H9 (cell line): ENCODE results near the gene SHC1. TPM values are rescaled to one million over a fixed set of nuclear protein-coding genes. Genes with fewer than 3 reads are reported as not detected.

ENCODE experiments used
- DNase-seq: peaks from one replicate; pipeline ENCODE4 v3.0.0-alpha.2; 2017
- H2AFZ ChIP-seq: one replicate; pipeline ENCODE4 v1.6.1; 2013; ENCODE audit warnings: mild to moderate bottlenecking, low read length, control low read depth, moderate library complexity
- H2AK5ac ChIP-seq: 2 replicates; pipeline ENCODE4 v1.6.1; 2013; ENCODE audit warnings: low read length, control low read depth, mixed read lengths; ENCODE audit not compliant: insufficient read length
- H2BK120ac ChIP-seq: one replicate; pipeline ENCODE4 v1.6.1; 2013; ENCODE audit warnings: low read depth, mild to moderate bottlenecking, low read length, control low read depth, inconsistent platforms; ENCODE audit not compliant: poor library complexity, severe bottlenecking
- H2BK12ac ChIP-seq: 2 replicates; pipeline ENCODE4 v1.6.1; 2013; ENCODE audit warnings: low read length, control low read depth, mixed read lengths, low read depth; ENCODE audit not compliant: insufficient read length
- H2BK15ac ChIP-seq: 2 replicates; pipeline ENCODE4 v1.6.1; 2013; ENCODE audit warnings: low read depth, low read length, control low read depth
- H2BK20ac ChIP-seq: one replicate; pipeline ENCODE4 v1.6.1; 2013; ENCODE audit warnings: low read depth, mild to moderate bottlenecking, low read length, control low read depth, inconsistent platforms; ENCODE audit not compliant: poor library complexity, severe bottlenecking
- H2BK5ac ChIP-seq: 2 replicates; pipeline ENCODE4 v1.6.1; 2013; ENCODE audit warnings: low read length, control low read depth, mixed read lengths; ENCODE audit not compliant: insufficient read length
- H3K14ac ChIP-seq: 2 replicates; pipeline ENCODE4 v1.6.1; 2013; ENCODE audit warnings: low read length, control low read depth; ENCODE audit not compliant: insufficient read depth
- H3K18ac ChIP-seq: 2 replicates; pipeline ENCODE4 v1.6.1; 2013; ENCODE audit warnings: low read depth, mild to moderate bottlenecking, mixed read lengths, low read length, control low read depth; ENCODE audit not compliant: insufficient read length
- H3K23ac ChIP-seq: 2 replicates; pipeline ENCODE4 v1.6.1; 2013; ENCODE audit warnings: low read length, control low read depth, mixed read lengths, low read depth; ENCODE audit not compliant: insufficient read length
- H3K23me2 ChIP-seq: 2 replicates; pipeline ENCODE4 v1.6.1; 2013; ENCODE audit warnings: low read depth, mild to moderate bottlenecking, mixed read lengths, low read length, control low read depth; ENCODE audit not compliant: insufficient read length, poor library complexity, severe bottlenecking
- H3K27ac ChIP-seq: 2 replicates; pipeline ENCODE4 v1.5.1; 2013; ENCODE audit warnings: low read length, control low read depth, mixed read lengths, low read depth; ENCODE audit not compliant: insufficient read length
- H3K27me3 ChIP-seq: 2 replicates; pipeline ENCODE4 v1.6.1; 2013; ENCODE audit warnings: low read length, control low read depth, inconsistent platforms; ENCODE audit not compliant: insufficient read depth
- H3K4ac ChIP-seq: 2 replicates; pipeline ENCODE4 v1.6.1; 2013; ENCODE audit warnings: low read depth, mild to moderate bottlenecking, control low read depth, inconsistent platforms, low read length, moderate library complexity
- H3K4me1 ChIP-seq: 2 replicates; pipeline ENCODE4 v1.6.1; 2013; ENCODE audit warnings: low read length, control low read depth, inconsistent platforms; ENCODE audit not compliant: insufficient read depth
- H3K4me2 ChIP-seq: 2 replicates; pipeline ENCODE4 v1.6.1; 2013; ENCODE audit warnings: low read length, control low read depth, mixed read lengths; ENCODE audit not compliant: insufficient read length, insufficient read depth
- H3K56ac ChIP-seq: 2 replicates; pipeline ENCODE4 v1.6.1; 2013; ENCODE audit warnings: low read depth, mild to moderate bottlenecking, mixed read lengths, low read length, control low read depth; ENCODE audit not compliant: insufficient read length
- H3K79me1 ChIP-seq: 2 replicates; pipeline ENCODE4 v1.6.1; 2013; ENCODE audit warnings: low read depth, mild to moderate bottlenecking, moderate library complexity, low read length, control low read depth, inconsistent platforms; ENCODE audit not compliant: insufficient read depth, poor library complexity, severe bottlenecking
- H3K79me2 ChIP-seq: 2 replicates; pipeline ENCODE4 v1.6.1; 2013; ENCODE audit warnings: low read length, control low read depth, inconsistent platforms; ENCODE audit not compliant: insufficient read depth
- H3K9ac ChIP-seq: 2 replicates; pipeline ENCODE4 v1.6.1; 2013; ENCODE audit warnings: low read length, control low read depth, mixed read lengths; ENCODE audit not compliant: insufficient read length; ENCODE audit errors: extremely low read depth
- H3K9me3 ChIP-seq: one replicate; pipeline ENCODE4 v1.6.1; 2013; ENCODE audit warnings: low read depth, low read length, inconsistent platforms; ENCODE audit not compliant: control insufficient read depth
- H3T11ph ChIP-seq: one replicate; pipeline ENCODE4 v1.6.1; 2013; ENCODE audit warnings: mild to moderate bottlenecking, low read length, control low read depth, inconsistent platforms
- H4K20me1 ChIP-seq: one replicate; pipeline ENCODE4 v1.6.1; 2013; ENCODE audit not compliant: control insufficient read depth, insufficient read length, insufficient read depth
- H4K5ac ChIP-seq: 2 replicates; pipeline ENCODE4 v1.6.1; 2013; ENCODE audit warnings: low read depth, mild to moderate bottlenecking, mixed read lengths, low read length, control low read depth; ENCODE audit not compliant: insufficient read length
- H4K8ac ChIP-seq: replicated peaks from 2 replicates; pipeline ENCODE4 v1.6.1; 2013; ENCODE audit warnings: low read length, control low read depth, mixed read lengths, low read depth; ENCODE audit not compliant: insufficient read length
- H4K91ac ChIP-seq: 2 replicates; pipeline ENCODE4 v1.6.1; 2013; ENCODE audit warnings: low read depth, mild to moderate bottlenecking, moderate library complexity, mixed read lengths, low read length, control low read depth; ENCODE audit not compliant: insufficient read length
- H3K27ac Mint-ChIP-seq, 3 experiments: 2 replicates in 2 of 3; 3 replicates in 1 of 3; pipeline ENCODE4 v1.8.0; 2020 to 2021; ENCODE audit warnings: mixed read lengths in 3 of 3, mild to moderate bottlenecking in 1 of 3, moderate library complexity in 1 of 3
- H3K27me3 Mint-ChIP-seq: 2 replicates; pipeline ENCODE4 v1.8.0; 2021; ENCODE audit warnings: low read depth, mild to moderate bottlenecking, moderate library complexity, mixed read lengths
- H3K36me3 Mint-ChIP-seq, 3 experiments: 2 replicates in 2 of 3; 3 replicates in 1 of 3; pipeline ENCODE4 v1.8.0; 2020 to 2021; ENCODE audit warnings: low read depth in 3 of 3, mixed read lengths in 3 of 3; ENCODE audit not compliant: insufficient read depth in 1 of 3
- H3K4me1 Mint-ChIP-seq, 2 experiments: 2 replicates each; pipeline ENCODE4 v1.8.0; 2020; ENCODE audit warnings: mixed read lengths in 2 of 2
- H3K4me3 Mint-ChIP-seq, 2 experiments: 2 replicates in 1 of 2; 3 replicates in 1 of 2; pipeline ENCODE4 v1.8.0; 2020 to 2021; ENCODE audit warnings: mild to moderate bottlenecking in 2 of 2, mixed read lengths in 2 of 2, moderate library complexity in 1 of 2
- H3K9me3 Mint-ChIP-seq, 2 experiments: 2 replicates in 1 of 2; 3 replicates in 1 of 2; pipeline ENCODE4 v1.8.0; 2020; ENCODE audit warnings: mild to moderate bottlenecking in 2 of 2, mixed read lengths in 2 of 2, moderate library complexity in 1 of 2
- WGBS: extraction: QIAGEN DNeasy Blood & Tissue Kit; methylation state at CpG from one replicate; pipeline ENCODE4 v1.1.7; 2013; ENCODE audit warnings: missing lambda C conversion rate, low lambda C conversion rate, mixed read lengths; ENCODE audit not compliant: insufficient read length; ENCODE audit errors: extremely low coverage; 5-methylcytosine and 5-hydroxymethylcytosine counted together
- total RNA-seq: library from RNA; stranded (reverse); gene quantifications from 2 replicates; pipeline ENCODE4 v1.2.1, GENCODE V29; 2021
- TF ChIP-seq, protein P1 (sequence below): fragments of 200-600 bp; sonication (generic); conservative IDR thresholded peaks from 3 replicates; pipeline ENCODE4 v1.8.0; 2021; ENCODE audit warnings: antibody characterized with exemption, mild to moderate bottlenecking

The SHC1 gene
- total RNA-seq, 1 experiment from 2014 or later = 168 TPM

DNA sequence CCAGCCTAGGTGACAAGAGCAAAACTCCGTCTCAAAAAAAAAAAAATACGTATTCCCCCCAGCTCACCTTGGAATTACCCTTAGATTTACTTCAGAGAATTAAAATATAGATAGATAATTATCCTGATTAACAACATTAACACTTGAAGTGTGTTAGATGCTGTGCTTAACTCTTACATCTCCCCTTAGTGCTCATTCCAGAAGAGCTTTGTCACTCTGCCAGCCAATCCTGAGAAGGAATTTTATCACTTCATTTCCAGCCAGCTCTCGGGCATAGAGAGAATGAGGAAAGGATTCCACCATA lies 1.6 kb upstream of the SHC1 start:
- WGBS = no CpG with 5 or more reads among the region's 3 CpGs
- peak overlapping the region; percentile 40 for H3T11ph ChIP-seq
- peak overlapping the region; percentile 2 for H2BK12ac ChIP-seq
- H2BK20ac ChIP-seq = no peak overlapping the region
- peak overlapping the region; percentile 8 for H4K5ac ChIP-seq
- DNase-seq = no peak
- H3K79me2 ChIP-seq = peaks cover 31% of the 10 kb centered on the region
- H3K9ac ChIP-seq = peak overlapping the region; percentile 23
- no peaks in the 10 kb centered on the region for H4K20me1 ChIP-seq
- peak overlapping the region; percentile 74; the same call in 1 of the 2 replicates for H3K14ac ChIP-seq
- peak overlapping the region; percentile 97 for H3K27ac ChIP-seq
- no peak overlapping the region for H2AFZ ChIP-seq
- H3K18ac ChIP-seq = peak overlapping the region; percentile 78
- peak overlapping the region; percentile 67 for H2BK120ac ChIP-seq
- H2BK15ac ChIP-seq = no peak overlapping the region
- H3K79me1 ChIP-seq = peaks cover 7% of the 10 kb centered on the region
- H3K4me1 ChIP-seq = peaks cover 4% of the 10 kb centered on the region; the same call in 1 of the 2 replicates
- no peak overlapping the region for H4K8ac ChIP-seq
- H3K56ac ChIP-seq = no peak overlapping the region
- Mint-ChIP-seq H3K27me3 (no peaks in the 10 kb centered on the region), H3K4me1 (peaks cover 40 to 43% of the 10 kb centered on the region in 2 experiments), H3K27ac (no peak overlapping the region; a peak in 4 of 7 replicates), H3K9me3 (no peaks in the 10 kb centered on the region), H3K4me3 (no peak overlapping the region; a peak in 1 of 5 replicates), H3K36me3 (peaks cover 13 to 32% (median 14%) of the 10 kb centered on the region in 3 experiments)
- no peak overlapping the region for H3K23ac ChIP-seq
- no peaks in the 10 kb centered on the region for H3K9me3 ChIP-seq
- no peaks in the 10 kb centered on the region for H3K27me3 ChIP-seq
- no peak overlapping the region; the same call in 1 of the 2 replicates for H3K4ac ChIP-seq
- H3K23me2 ChIP-seq = peaks cover 42% of the 10 kb centered on the region
- TF ChIP-seq, protein P1, sequence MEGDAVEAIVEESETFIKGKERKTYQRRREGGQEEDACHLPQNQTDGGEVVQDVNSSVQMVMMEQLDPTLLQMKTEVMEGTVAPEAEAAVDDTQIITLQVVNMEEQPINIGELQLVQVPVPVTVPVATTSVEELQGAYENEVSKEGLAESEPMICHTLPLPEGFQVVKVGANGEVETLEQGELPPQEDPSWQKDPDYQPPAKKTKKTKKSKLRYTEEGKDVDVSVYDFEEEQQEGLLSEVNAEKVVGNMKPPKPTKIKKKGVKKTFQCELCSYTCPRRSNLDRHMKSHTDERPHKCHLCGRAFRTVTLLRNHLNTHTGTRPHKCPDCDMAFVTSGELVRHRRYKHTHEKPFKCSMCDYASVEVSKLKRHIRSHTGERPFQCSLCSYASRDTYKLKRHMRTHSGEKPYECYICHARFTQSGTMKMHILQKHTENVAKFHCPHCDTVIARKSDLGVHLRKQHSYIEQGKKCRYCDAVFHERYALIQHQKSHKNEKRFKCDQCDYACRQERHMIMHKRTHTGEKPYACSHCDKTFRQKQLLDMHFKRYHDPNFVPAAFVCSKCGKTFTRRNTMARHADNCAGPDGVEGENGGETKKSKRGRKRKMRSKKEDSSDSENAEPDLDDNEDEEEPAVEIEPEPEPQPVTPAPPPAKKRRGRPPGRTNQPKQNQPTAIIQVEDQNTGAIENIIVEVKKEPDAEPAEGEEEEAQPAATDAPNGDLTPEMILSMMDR = no peak
- H2AK5ac ChIP-seq = no peak overlapping the region
- H3K4me2 ChIP-seq = peak overlapping the region; percentile 68
- H4K91ac ChIP-seq = no peak overlapping the region
- peak overlapping the region; percentile 5 for H2BK5ac ChIP-seq
